Stimulated activated memory B cell treated with anti-CD40 and anti-IgM and Interleukin-4, amounts not matched to agents 10 μg/mL and 1 μg/mL and 100 μg/mL, for 72 hours (primary cell): ENCODE data around the gene ZCWPW1.
"Not testable (repeated sequence)": the region's sequence is repeated elsewhere in the genome, so short reads cannot be mapped to it uniquely, and the experiment has no call there.

Experiments
- ATAC-seq: fragments of 150-1000 bp; cut with Tn5 transposase; 2 replicates; pipeline ENCODE4 v1.10.0; 2021
- H3K27ac Mint-ChIP-seq: one replicate; pipeline ENCODE4 v1.8.0; 2022; ENCODE audit warnings: mild to moderate bottlenecking, mixed read lengths
- H3K27me3 Mint-ChIP-seq: one replicate; pipeline ENCODE4 v1.8.0; 2022; ENCODE audit warnings: mixed read lengths
- H3K36me3 Mint-ChIP-seq: one replicate; pipeline ENCODE4 v1.8.0; 2022; ENCODE audit warnings: mixed read lengths
- H3K4me1 Mint-ChIP-seq: one replicate; pipeline ENCODE4 v1.8.0; 2022; ENCODE audit warnings: mixed read lengths
- H3K4me3 Mint-ChIP-seq: one replicate; pipeline ENCODE4 v1.8.0; 2022; ENCODE audit warnings: mild to moderate bottlenecking, moderate library complexity, mixed read lengths
- H3K9me3 Mint-ChIP-seq: one replicate; pipeline ENCODE4 v1.8.0; 2022; ENCODE audit warnings: mixed read lengths

The ZCWPW1 gene

GRCh38 chr7:100439244-100439643, 10.7 kb upstream of the ZCWPW1 start:
- ATAC-seq, H3K27ac Mint-ChIP-seq, H3K27me3 Mint-ChIP-seq, H3K4me3 Mint-ChIP-seq, H3K9me3 Mint-ChIP-seq: not testable (repeated sequence)
- peaks cover 15% of the 10 kb centered on the region for H3K4me1 Mint-ChIP-seq
- H3K36me3 Mint-ChIP-seq: peaks cover 19% of the 10 kb centered on the region

- not testable (repeated sequence) for H3K27ac Mint-ChIP-seq, H3K27me3 Mint-ChIP-seq, H3K9me3 Mint-ChIP-seq, H3K4me3 Mint-ChIP-seq, ATAC-seq
- Mint-ChIP-seq H3K4me1 (peaks cover 18% of the 10 kb centered on the region), H3K36me3 (peaks cover 24% of the 10 kb centered on the region)
Measured at GRCh38 chr7:100438731-100439130, 10.2 kb upstream of the ZCWPW1 start.

GRCh38 chr7:100438172-100438571, 9.7 kb upstream of the ZCWPW1 start:
- Mint-ChIP-seq H3K9me3 (no peaks in the 10 kb centered on the region), H3K4me3 (peak overlapping the region; percentile 30), H3K4me1 (peaks cover 24% of the 10 kb centered on the region), H3K27ac (no peak overlapping the region), H3K27me3 (no peaks in the 10 kb centered on the region), H3K36me3 (peaks cover 29% of the 10 kb centered on the region)
- ATAC-seq: no peak

DNA sequence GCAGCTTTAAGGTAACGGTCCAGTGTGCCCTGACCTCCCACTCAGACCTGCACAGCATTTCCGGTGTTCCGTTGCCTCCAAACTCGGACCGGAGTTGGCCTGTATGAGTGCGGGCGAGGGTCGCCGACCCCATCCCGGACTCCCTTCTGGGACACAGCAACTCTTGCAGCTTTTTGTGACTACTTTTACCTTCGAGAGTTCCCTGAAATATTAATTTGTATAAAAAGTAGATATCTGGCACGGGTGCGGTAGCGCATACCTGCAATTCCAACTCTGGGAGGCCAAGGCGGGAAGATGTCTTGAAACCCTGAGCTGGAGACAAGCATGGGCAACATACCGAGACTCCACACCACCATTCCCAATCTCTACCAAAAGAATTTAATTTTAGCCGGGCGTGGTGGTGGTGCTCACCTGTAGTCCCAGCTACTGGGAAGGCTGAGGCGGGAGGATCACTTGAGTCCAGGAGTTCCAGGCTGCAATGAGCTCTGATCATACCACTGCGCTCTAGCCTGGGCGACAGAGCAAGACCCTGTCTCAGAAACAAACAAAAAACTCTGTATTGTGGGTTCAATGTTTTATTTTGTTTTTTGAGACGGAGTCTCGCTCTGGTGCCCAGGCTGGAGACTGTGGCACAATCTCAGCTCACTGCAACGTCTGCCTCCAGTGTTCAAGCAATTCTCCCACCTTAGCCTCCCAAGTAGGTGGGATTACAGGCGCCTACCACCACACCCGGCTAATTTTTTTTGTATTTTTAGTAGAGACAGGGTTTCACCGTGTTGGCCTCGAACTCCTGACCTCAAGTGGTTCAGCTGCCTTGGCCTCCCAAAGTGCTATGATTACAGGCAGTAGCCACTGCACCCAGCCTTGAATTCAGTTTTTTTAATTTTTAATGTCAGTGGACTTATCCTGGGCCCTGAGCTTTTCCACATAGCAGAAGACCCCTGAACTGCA, 8.9 kb upstream of the ZCWPW1 start:
- Mint-ChIP-seq H3K9me3 (no peaks in the 10 kb centered on the region), H3K36me3 (peaks cover 30% of the 10 kb centered on the region), H3K4me1 (peaks cover 31% of the 10 kb centered on the region), H3K4me3 (peak overlapping the region; percentile 85), H3K27me3 (no peaks in the 10 kb centered on the region), H3K27ac (peak overlapping the region; percentile 85)
- ATAC-seq: no peak

- Mint-ChIP-seq H3K36me3 (peaks cover 30% of the 10 kb centered on the region), H3K27ac (peak overlapping the region; percentile 85), H3K9me3 (no peaks in the 10 kb centered on the region), H3K4me3 (peak overlapping the region; percentile 87), H3K4me1 (peaks cover 47% of the 10 kb centered on the region), H3K27me3 (no peaks in the 10 kb centered on the region)
- ATAC-seq: peak; percentile 61
Measured at GRCh38 chr7:100435401-100436304, 7.2 kb upstream of the ZCWPW1 start.

DNA sequence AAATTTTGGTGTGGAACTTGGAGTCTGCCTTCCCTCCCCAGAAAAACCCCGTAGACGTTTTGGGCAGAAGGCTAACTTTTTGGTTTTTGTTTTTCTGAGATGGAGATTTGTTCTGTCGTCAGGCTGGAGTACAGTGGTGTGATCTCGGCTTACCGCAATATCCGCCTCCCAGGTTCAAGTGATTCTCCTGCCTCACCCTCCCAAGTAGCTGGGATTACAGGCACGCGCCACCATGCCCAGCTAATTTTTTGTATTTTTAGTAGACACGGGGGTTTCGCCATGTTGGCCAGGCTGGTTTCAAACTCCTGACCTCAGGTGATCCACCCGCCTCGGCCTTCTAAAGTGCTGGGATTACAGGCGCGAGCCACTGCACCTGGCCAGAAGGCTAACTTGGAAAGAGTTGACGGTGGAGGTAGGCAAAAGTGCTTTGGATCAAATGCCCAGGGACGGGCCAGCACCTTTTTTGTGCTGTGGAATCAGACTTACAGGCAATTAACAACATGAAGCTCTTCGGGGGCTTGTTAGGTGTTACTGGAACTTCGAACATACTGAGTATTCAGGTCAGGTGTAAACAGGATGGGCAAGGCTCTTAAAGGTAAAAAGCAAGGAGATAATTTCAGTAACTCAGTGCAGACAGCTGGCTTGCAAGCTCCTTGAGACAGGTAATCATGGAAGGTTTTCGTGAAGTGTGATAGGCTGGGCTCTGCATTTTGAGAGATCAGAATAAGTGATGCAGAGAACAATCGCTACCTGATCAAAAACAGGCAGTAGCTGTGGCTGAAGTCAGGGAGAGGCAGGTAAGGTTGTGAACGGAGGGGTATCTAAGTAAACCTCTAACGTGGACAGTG, 6.0 kb upstream of the ZCWPW1 start:
- peak overlapping the region; percentile 85 for H3K27ac Mint-ChIP-seq
- no peaks in the 10 kb centered on the region for H3K9me3 Mint-ChIP-seq
- peaks cover 34% of the 10 kb centered on the region for H3K36me3 Mint-ChIP-seq
- peaks cover 50% of the 10 kb centered on the region for H3K4me1 Mint-ChIP-seq
- peak overlapping the region; percentile 87 for H3K4me3 Mint-ChIP-seq
- H3K27me3 Mint-ChIP-seq: no peaks in the 10 kb centered on the region
- ATAC-seq: no peak

DNA sequence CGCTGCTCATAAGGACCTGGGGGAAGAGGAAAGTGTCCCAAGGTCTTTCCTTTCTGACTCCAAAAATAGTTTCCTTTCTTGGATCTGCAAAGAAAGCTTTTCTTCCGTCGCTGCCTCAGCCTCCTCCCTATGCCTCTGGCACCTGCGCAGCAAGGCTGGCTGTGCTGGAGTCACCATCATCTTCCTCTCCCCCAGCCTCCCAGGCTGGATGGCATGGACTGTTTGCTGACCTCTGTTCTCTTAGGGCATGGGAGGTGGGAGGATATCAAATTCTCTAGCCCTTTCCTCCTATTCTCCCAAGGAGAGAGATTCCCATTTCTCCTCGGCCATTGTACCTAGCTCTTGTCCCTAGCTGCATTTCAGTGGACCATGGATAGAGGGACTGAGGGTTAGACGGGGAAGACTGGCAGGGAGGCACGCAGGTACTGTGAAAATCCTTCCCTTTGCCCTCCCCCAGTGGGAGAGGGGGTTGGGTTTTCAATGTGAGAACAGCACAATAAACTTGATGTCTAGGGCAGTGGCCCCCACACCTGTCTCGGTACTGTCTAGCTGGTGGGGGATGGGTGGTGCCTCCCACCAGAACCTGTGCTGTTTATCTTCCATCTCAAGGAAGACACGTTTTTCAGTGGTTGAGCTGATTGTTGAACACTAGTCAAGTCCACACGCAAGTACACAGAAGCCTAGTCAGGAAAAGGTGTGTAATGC, 5.2 kb upstream of the ZCWPW1 start:
- peaks cover 37% of the 10 kb centered on the region for H3K36me3 Mint-ChIP-seq
- no peak for ATAC-seq
- peaks cover 50% of the 10 kb centered on the region for H3K4me1 Mint-ChIP-seq
- no peaks in the 10 kb centered on the region for H3K27me3 Mint-ChIP-seq
- peak overlapping the region; percentile 85 for H3K27ac Mint-ChIP-seq
- no peaks in the 10 kb centered on the region for H3K9me3 Mint-ChIP-seq
- peak overlapping the region; percentile 87 for H3K4me3 Mint-ChIP-seq

DNA sequence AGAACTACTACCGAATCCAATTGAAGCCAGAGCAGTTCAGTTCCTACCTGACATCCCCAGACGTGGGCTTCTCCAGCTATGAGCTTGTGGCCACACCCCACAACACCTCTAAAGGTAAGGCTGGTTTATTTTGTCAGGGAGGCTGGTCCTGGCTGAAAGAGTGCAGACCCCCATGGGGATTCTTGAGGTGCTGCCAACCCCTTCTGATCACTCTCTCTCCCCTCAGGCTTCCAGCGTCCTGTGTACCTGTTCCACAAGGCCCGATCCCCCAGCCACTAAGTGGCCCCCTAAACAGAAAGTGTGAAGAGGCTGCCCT, 4.7 kb upstream of the ZCWPW1 start:
- H3K27ac Mint-ChIP-seq: peak overlapping the region; percentile 85
- peaks cover 37% of the 10 kb centered on the region for H3K36me3 Mint-ChIP-seq
- no peaks in the 10 kb centered on the region for H3K9me3 Mint-ChIP-seq
- no peaks in the 10 kb centered on the region for H3K27me3 Mint-ChIP-seq
- no peak for ATAC-seq
- H3K4me3 Mint-ChIP-seq: no peak overlapping the region
- peaks cover 50% of the 10 kb centered on the region for H3K4me1 Mint-ChIP-seq

DNA sequence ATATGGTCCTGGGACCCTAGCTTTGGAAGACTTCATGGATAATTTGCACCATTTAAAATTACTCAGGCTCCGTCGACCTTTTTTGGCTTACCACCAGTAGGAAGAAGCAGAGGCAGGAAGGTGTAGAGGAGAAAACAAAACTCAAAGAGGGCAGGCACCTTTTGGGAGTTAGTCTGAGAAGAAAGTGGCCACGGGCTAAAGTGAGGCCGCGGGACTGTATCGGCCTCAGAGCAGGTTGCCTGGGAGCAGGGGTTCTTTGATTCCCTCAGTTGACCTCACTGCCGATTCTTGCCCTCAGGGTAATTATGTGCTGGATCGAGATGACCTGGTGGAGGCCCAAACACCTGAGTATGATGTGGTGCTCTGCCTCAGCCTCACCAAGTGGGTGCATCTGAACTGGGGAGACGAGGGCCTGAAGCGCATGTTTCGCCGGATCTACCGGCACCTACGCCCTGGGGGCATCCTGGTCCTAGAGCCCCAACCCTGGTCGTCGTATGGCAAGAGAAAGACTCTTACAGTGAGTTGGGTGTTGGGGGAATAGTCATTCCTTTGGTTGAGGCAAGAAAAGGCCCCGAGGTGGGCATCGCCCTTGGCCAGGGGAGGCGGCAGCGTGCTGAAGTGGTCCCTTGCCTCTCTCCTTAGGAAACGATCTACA, 4.2 kb upstream of the ZCWPW1 start:
- Mint-ChIP-seq H3K9me3 (no peaks in the 10 kb centered on the region), H3K27ac (peak overlapping the region; percentile 85), H3K4me3 (no peak overlapping the region), H3K27me3 (no peaks in the 10 kb centered on the region), H3K36me3 (peaks cover 37% of the 10 kb centered on the region), H3K4me1 (peaks cover 50% of the 10 kb centered on the region)
- no peak for ATAC-seq

DNA sequence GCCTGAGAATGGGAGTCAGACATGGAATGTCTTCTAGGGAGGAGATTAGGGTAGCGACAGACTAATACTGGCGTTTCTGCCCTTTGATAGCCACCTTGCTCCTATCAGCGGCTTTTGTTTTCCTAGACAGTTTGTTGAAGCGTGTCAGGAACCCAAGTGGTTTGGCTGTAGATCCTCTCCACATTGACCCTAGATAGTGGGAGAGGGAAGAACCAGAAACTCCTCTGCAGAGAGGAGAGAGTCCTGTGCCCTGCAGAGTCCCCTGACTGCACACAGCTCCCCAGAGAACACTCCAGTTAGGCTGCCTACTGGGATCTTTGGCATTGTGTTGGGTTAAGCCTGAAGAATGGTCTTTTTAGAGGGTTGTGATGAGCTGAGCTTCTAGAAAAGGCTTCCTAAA, 3.5 kb upstream of the ZCWPW1 start:
- Mint-ChIP-seq H3K4me1 (peaks cover 50% of the 10 kb centered on the region), H3K9me3 (no peaks in the 10 kb centered on the region), H3K27me3 (no peaks in the 10 kb centered on the region), H3K36me3 (peaks cover 37% of the 10 kb centered on the region), H3K27ac (peak overlapping the region; percentile 85), H3K4me3 (peak overlapping the region; percentile 34)
- ATAC-seq: no peak

- no peak for ATAC-seq
- H3K27ac Mint-ChIP-seq: peak overlapping the region; percentile 93
- peaks cover 34% of the 10 kb centered on the region for H3K36me3 Mint-ChIP-seq
- peaks cover 50% of the 10 kb centered on the region for H3K4me1 Mint-ChIP-seq
- H3K4me3 Mint-ChIP-seq: peak overlapping the region; percentile 34
- H3K9me3 Mint-ChIP-seq: no peaks in the 10 kb centered on the region
- no peaks in the 10 kb centered on the region for H3K27me3 Mint-ChIP-seq
Measured at GRCh38 chr7:100431286-100431735, 2.8 kb upstream of the ZCWPW1 start.

DNA sequence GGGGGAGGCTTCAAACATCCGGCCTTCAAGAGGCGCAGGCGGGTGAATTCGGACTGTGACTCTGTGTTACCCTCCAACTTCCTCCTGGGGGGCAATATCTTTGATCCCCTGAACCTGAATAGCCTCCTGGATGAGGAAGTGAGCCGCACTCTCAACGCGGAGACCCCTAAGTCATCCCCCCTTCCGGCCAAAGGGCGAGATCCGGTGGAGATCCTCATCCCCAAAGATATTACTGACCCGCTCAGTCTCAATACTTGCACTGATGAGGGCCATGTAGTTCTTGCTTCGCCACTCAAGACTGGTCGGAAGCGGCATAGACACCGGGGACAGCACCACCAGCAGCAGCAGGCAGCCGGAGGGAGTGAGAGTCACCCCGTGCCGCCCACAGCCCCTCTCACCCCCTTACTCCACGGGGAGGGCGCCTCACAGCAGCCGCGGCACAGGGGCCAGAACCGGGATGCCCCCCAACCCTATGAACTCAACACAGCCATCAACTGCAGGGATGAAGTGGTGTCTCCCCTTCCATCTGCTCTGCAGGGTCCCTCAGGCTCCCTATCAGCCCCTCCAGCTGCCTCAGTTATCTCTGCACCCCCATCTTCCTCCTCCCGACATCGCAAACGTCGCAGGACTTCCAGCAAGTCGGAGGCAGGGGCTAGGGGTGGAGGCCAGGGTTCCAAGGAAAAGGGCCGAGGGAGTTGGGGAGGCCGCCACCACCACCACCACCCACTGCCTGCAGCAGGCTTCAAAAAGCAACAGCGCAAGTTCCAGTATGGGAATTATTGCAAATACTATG, 2.2 kb upstream of the ZCWPW1 start:
- Mint-ChIP-seq H3K4me3 (peak overlapping the region; percentile 82), H3K36me3 (peaks cover 31% of the 10 kb centered on the region), H3K27me3 (no peaks in the 10 kb centered on the region), H3K27ac (peak overlapping the region; percentile 93), H3K9me3 (no peaks in the 10 kb centered on the region), H3K4me1 (peaks cover 50% of the 10 kb centered on the region)
- no peak for ATAC-seq
